ENCODE data around the gene IMP4.
"Not testable (repeated sequence)": the region's sequence is repeated elsewhere in the genome, so short reads cannot be mapped to it uniquely, and the experiment has no call there.

The IMP4 gene

GRCh38 chr2:130332271-130333073, 10.2 kb upstream of the IMP4 start:
- peak overlapping the region; percentile 2 for H2AFZ ChIP-seq (ENCODE audit: low read depth, low read length, severe bottlenecking)
- H3K27ac ChIP-seq (ENCODE audit: low read depth, low read length), result no peak overlapping the region
- no peaks in the 10 kb centered on the region for H3F3A ChIP-seq (ENCODE audit: insufficient read depth)
- no peaks in the 10 kb centered on the region for H3K36me3 ChIP-seq (ENCODE audit: low read length)
- H3K4me3 ChIP-seq (ENCODE audit: insufficient read depth, low read length, poor library complexity, severe bottlenecking), result no peak overlapping the region
- no peaks in the 10 kb centered on the region for H3K9me2 ChIP-seq (replicated peaks; ENCODE audit: insufficient read depth, low read length)
- TF ChIP-seq CTCF (IDR thresholded peaks at IDR 0.05; ENCODE audit: insufficient read depth, low read length, poor library complexity, severe bottlenecking) (peak; percentile 89), EZH2phosphoT487 (conservative IDR thresholded peaks at IDR 0.05; ENCODE audit: low read length) (no peak)
- H3K9ac ChIP-seq (ENCODE audit: low read length), result no peak overlapping the region
- no peaks in the 10 kb centered on the region for H4K20me1 ChIP-seq (ENCODE audit: low read depth, low read length)
- H3K4me2 ChIP-seq (ENCODE audit: low read depth, low read length, poor library complexity, severe bottlenecking), result peak overlapping the region; percentile 15
- H3K9me3 ChIP-seq (ENCODE audit: insufficient read depth, low read length), result no peaks in the 10 kb centered on the region
- H3K27me3 ChIP-seq (ENCODE audit: low read length), result no peaks in the 10 kb centered on the region
- no peaks in the 10 kb centered on the region for H3K79me2 ChIP-seq (ENCODE audit: insufficient read depth, low read length)

- not testable (repeated sequence) for H2AFZ ChIP-seq (ENCODE audit: low read depth, low read length, severe bottlenecking); H4K20me1 ChIP-seq (ENCODE audit: low read depth, low read length); H3K4me3 ChIP-seq (ENCODE audit: insufficient read depth, low read length, poor library complexity, severe bottlenecking); H3K4me2 ChIP-seq (ENCODE audit: low read depth, low read length, poor library complexity, severe bottlenecking); H3K27ac ChIP-seq (ENCODE audit: low read depth, low read length); H3K9me2 ChIP-seq (replicated peaks; ENCODE audit: insufficient read depth, low read length); H3K79me2 ChIP-seq (ENCODE audit: insufficient read depth, low read length); H3K9me3 ChIP-seq (ENCODE audit: insufficient read depth, low read length); H3K36me3 ChIP-seq (ENCODE audit: low read length); H3K9ac ChIP-seq (ENCODE audit: low read length); H3K27me3 ChIP-seq (ENCODE audit: low read length); H3F3A ChIP-seq (ENCODE audit: insufficient read depth)
These were observed 9.4 kb upstream of the IMP4 start for GRCh38 chr2:130333253-130333652.

DNA sequence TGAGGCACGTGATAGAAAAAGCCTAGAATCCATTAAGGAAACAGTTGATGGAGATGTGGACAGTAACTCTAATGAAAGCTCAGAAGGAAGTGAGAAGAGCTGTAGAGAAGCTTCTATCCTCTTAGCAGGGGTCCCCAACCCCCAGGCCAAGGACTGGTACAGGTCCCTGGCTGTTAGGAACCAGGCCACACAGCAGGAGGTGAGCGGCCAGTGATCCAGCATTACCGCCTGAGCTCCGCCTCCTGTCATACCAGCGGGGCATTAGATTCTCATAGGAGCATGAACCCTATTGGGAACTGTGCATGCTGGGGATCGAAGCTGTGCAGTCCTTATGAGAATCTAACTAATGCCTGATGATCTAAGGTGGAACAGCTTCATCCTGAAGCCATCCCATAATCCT, 8.7 kb upstream of the IMP4 start:
- TF ChIP-seq EZH2phosphoT487 (conservative IDR thresholded peaks at IDR 0.05; ENCODE audit: low read length) (no peak), CTCF (IDR thresholded peaks at IDR 0.05; ENCODE audit: insufficient read depth, low read length, poor library complexity, severe bottlenecking) (no peak)
- Histone ChIP-seq H4K20me1 (ENCODE audit: low read depth, low read length) (no peaks in the 10 kb centered on the region), H3K4me3 (ENCODE audit: insufficient read depth, low read length, poor library complexity, severe bottlenecking) (no peak overlapping the region), H3K9me3 (ENCODE audit: insufficient read depth, low read length) (no peaks in the 10 kb centered on the region), H3K9ac (ENCODE audit: low read length) (no peak overlapping the region), H2AFZ (ENCODE audit: low read depth, low read length, severe bottlenecking) (no peak overlapping the region), H3K79me2 (ENCODE audit: insufficient read depth, low read length) (no peaks in the 10 kb centered on the region), H3K27ac (ENCODE audit: low read depth, low read length) (no peak overlapping the region), H3F3A (ENCODE audit: insufficient read depth) (no peaks in the 10 kb centered on the region), H3K36me3 (ENCODE audit: low read length) (no peaks in the 10 kb centered on the region), H3K27me3 (ENCODE audit: low read length) (no peaks in the 10 kb centered on the region), H3K9me2 (replicated peaks; ENCODE audit: insufficient read depth, low read length) (no peaks in the 10 kb centered on the region), H3K4me2 (ENCODE audit: low read depth, low read length, poor library complexity, severe bottlenecking) (no peak overlapping the region)

GRCh38 chr2:130335226-130335625, 7.5 kb upstream of the IMP4 start:
- Histone ChIP-seq H4K20me1 (ENCODE audit: low read depth, low read length) (no peaks in the 10 kb centered on the region), H3K9me3 (ENCODE audit: insufficient read depth, low read length) (no peaks in the 10 kb centered on the region), H3K36me3 (ENCODE audit: low read length) (no peaks in the 10 kb centered on the region), H3K4me3 (ENCODE audit: insufficient read depth, low read length, poor library complexity, severe bottlenecking) (no peak overlapping the region), H3K79me2 (ENCODE audit: insufficient read depth, low read length) (no peaks in the 10 kb centered on the region), H3K9me2 (replicated peaks; ENCODE audit: insufficient read depth, low read length) (no peaks in the 10 kb centered on the region), H3K9ac (ENCODE audit: low read length) (no peak overlapping the region), H3F3A (ENCODE audit: insufficient read depth) (no peaks in the 10 kb centered on the region), H3K27ac (ENCODE audit: low read depth, low read length) (no peak overlapping the region), H3K4me2 (ENCODE audit: low read depth, low read length, poor library complexity, severe bottlenecking) (no peak overlapping the region), H3K27me3 (ENCODE audit: low read length) (no peaks in the 10 kb centered on the region), H2AFZ (ENCODE audit: low read depth, low read length, severe bottlenecking) (no peak overlapping the region)
- TF ChIP-seq EZH2phosphoT487 (conservative IDR thresholded peaks at IDR 0.05; ENCODE audit: low read length) (no peak), CTCF (IDR thresholded peaks at IDR 0.05; ENCODE audit: insufficient read depth, low read length, poor library complexity, severe bottlenecking) (no peak)

All from SU-DHL-6 (cell line).